HG03108 (cell line): ENCODE measurements around the gene ATP6V0A4.
"Not testable (repeated sequence)": the region's sequence is repeated elsewhere in the genome, so short reads cannot be mapped to it uniquely, and the experiment has no call there.

ENCODE experiments used
- ATAC-seq: cut with Tn5 transposase; IDR thresholded peaks from one replicate; pipeline ENCODE4 v1.9.1; 2021; ENCODE audit warnings: moderate library complexity; ENCODE audit not compliant: unreplicated experiment

The ATP6V0A4 gene

GRCh38 chr7:138804618-138805017 lies 6.6 kb upstream of the ATP6V0A4 start:
- no peak for ATAC-seq

- ATAC-seq, result no peak
These were observed 4.7 kb upstream of the ATP6V0A4 start for GRCh38 chr7:138802706-138803105.

GRCh38 chr7:138801256-138801655 lies 3.3 kb upstream of the ATP6V0A4 start:
- ATAC-seq, result no peak

GRCh38 chr7:138799336-138800000 lies 1.5 kb upstream of the ATP6V0A4 start:
- ATAC-seq, result no peak

GRCh38 chr7:138798836-138799235 lies 840 bp upstream of the ATP6V0A4 start:
- ATAC-seq, result no peak

- not testable (repeated sequence) for ATAC-seq
These were observed 950 bp downstream of the ATP6V0A4 start for GRCh38 chr7:138797046-138797445.

GRCh38 chr7:138796038-138796615 lies 1.9 kb downstream of the ATP6V0A4 start:
- ATAC-seq, result no peak

- no peak for ATAC-seq
These were observed 12.2 kb downstream of the ATP6V0A4 start for GRCh38 chr7:138785587-138786437.

GRCh38 chr7:138784692-138785091 lies 13.3 kb downstream of the ATP6V0A4 start:
- no peak for ATAC-seq

GRCh38 chr7:138781004-138781403 lies 17.0 kb downstream of the ATP6V0A4 start:
- no peak for ATAC-seq

- no peak for ATAC-seq
These were observed 21.7 kb downstream of the ATP6V0A4 start for GRCh38 chr7:138776166-138776833.

- no peak for ATAC-seq
These were observed 24.2 kb downstream of the ATP6V0A4 start for GRCh38 chr7:138773817-138774216.

GRCh38 chr7:138773176-138773575 lies 24.8 kb downstream of the ATP6V0A4 start:
- ATAC-seq, result no peak

GRCh38 chr7:138770904-138771303 lies 27.1 kb downstream of the ATP6V0A4 start:
- ATAC-seq, result no peak

GRCh38 chr7:138768241-138768640 lies 29.8 kb downstream of the ATP6V0A4 start:
- ATAC-seq, result no peak

- ATAC-seq, result no peak
These were observed 41.3 kb downstream of the ATP6V0A4 start for GRCh38 chr7:138756591-138757242.

- ATAC-seq, result no peak
These were observed 42.0 kb downstream of the ATP6V0A4 start for GRCh38 chr7:138755842-138756590.

- ATAC-seq, result no peak
These were observed 42.7 kb downstream of the ATP6V0A4 start for GRCh38 chr7:138755331-138755747.

GRCh38 chr7:138753610-138754009 lies 44.4 kb downstream of the ATP6V0A4 start:
- ATAC-seq, result no peak

- no peak for ATAC-seq
These were observed 44.9 kb downstream of the ATP6V0A4 start for GRCh38 chr7:138753150-138753518.
